Neural cell (in vitro differentiated cells): ENCODE data around the gene SMAD9. TPM values are rescaled to one million over a fixed set of nuclear protein-coding genes. Genes with fewer than 3 reads are reported as not detected.
A peak's percentile ranks its signal among the peaks of the same experiment; 100 is the strongest.

Experiments
- H2AFZ ChIP-seq: fragments of 200-600, 300-800 bp; sonication (generic), shearing (Covaris generic); 2 replicates; pipeline ENCODE4 v1.6.0; 2014; ENCODE audit warnings: low read depth, mild to moderate bottlenecking, antibody characterized with exemption, low read length, moderate library complexity
- H3F3A ChIP-seq: fragments of 200-600 bp; shearing (Covaris generic); 2 replicates; pipeline ENCODE4 v1.6.1; 2016; ENCODE audit warnings: mild to moderate bottlenecking, moderate library complexity, mixed read lengths, antibody characterized with exemption, low read length; ENCODE audit not compliant: insufficient read depth, poor library complexity, severe bottlenecking
- H3K27ac ChIP-seq: fragments of 200-600, 300-800 bp; sonication (generic), shearing (Covaris generic); 2 replicates; pipeline ENCODE4 v1.5.1; 2014; ENCODE audit warnings: mild to moderate bottlenecking, low read length, moderate library complexity
- H3K27me3 ChIP-seq: fragments of 300-800, 200-600 bp; sonication (generic), shearing (Covaris generic); 2 replicates; pipeline ENCODE4 v1.6.0; 2014; ENCODE audit warnings: mild to moderate bottlenecking, low read depth, low read length, moderate library complexity; ENCODE audit not compliant: insufficient read depth
- H3K36me3 ChIP-seq: fragments of 300-800, 200-600 bp; sonication (generic), shearing (Covaris generic); 2 replicates; pipeline ENCODE4 v1.5.1; 2014; ENCODE audit warnings: mild to moderate bottlenecking, antibody characterized with exemption, low read length, moderate library complexity; ENCODE audit not compliant: insufficient read depth
- H3K4me2 ChIP-seq: fragments of 300-800, 200-600 bp; sonication (generic), shearing (Covaris generic); 2 replicates; pipeline ENCODE4 v1.6.0; 2014; ENCODE audit warnings: mild to moderate bottlenecking, low read length
- H3K4me3 ChIP-seq: fragments of 300-800, 200-600 bp; sonication (generic), shearing (Covaris generic); 2 replicates; pipeline ENCODE4 v1.5.1; 2014; ENCODE audit warnings: mild to moderate bottlenecking, low read length, moderate library complexity
- H3K79me2 ChIP-seq: fragments of 200-600 bp; shearing (Covaris generic); replicated peaks from 2 replicates; pipeline ENCODE4 v1.6.0; 2014; ENCODE audit warnings: mild to moderate bottlenecking, low read length, moderate library complexity; ENCODE audit not compliant: insufficient read depth
- H3K9ac ChIP-seq: fragments of 300-800, 200-600 bp; sonication (generic), shearing (Covaris generic); 2 replicates; pipeline ENCODE4 v1.6.1; 2016; ENCODE audit warnings: mild to moderate bottlenecking, low read length, mixed read lengths
- H3K9me2 ChIP-seq: fragments of 200-600 bp; shearing (Covaris generic); 2 replicates; pipeline ENCODE4 v1.6.1; 2016; ENCODE audit warnings: mild to moderate bottlenecking, low read length, mixed read lengths; ENCODE audit not compliant: insufficient read depth
- H3K9me3 ChIP-seq: fragments of 200-600, 300-800 bp; sonication (generic), shearing (Covaris generic); 2 replicates; pipeline ENCODE4 v1.6.1; 2016; ENCODE audit warnings: mild to moderate bottlenecking, mixed run types, low read length, moderate library complexity, mixed read lengths
- H4K20me1 ChIP-seq: fragments of 200-600 bp; shearing (Covaris generic); 2 replicates; pipeline ENCODE4 v1.6.1; 2016; ENCODE audit warnings: mild to moderate bottlenecking, mixed run types; ENCODE audit not compliant: insufficient read depth
- CTCF ChIP-seq: fragments of 450-650 bp; IDR thresholded peaks from 2 replicates; pipeline ENCODE4 v1.5.1; 2014; ENCODE audit warnings: antibody characterized with exemption, mild to moderate bottlenecking, moderate library complexity; ENCODE audit not compliant: poor library complexity, severe bottlenecking
- EP300 ChIP-seq: fragments of 450-650 bp; conservative IDR thresholded peaks from 2 replicates; pipeline ENCODE4 v1.6.1; 2014; ENCODE audit warnings: antibody characterized with exemption, mild to moderate bottlenecking, moderate library complexity; ENCODE audit not compliant: poor library complexity, severe bottlenecking
- EZH2 ChIP-seq: fragments of 200-600, 300-800 bp; shearing (Covaris generic), sonication (generic); IDR thresholded peaks from 2 replicates; pipeline ENCODE4 v1.6.1; 2014; ENCODE audit warnings: antibody characterized with exemption, low read length, borderline replicate concordance, mild to moderate bottlenecking; ENCODE audit not compliant: insufficient read depth, poor library complexity, severe bottlenecking
- MXI1 ChIP-seq: fragments of 450-650 bp; conservative IDR thresholded peaks from 2 replicates; pipeline ENCODE4 v1.6.1; 2014; ENCODE audit warnings: antibody characterized with exemption, mild to moderate bottlenecking; ENCODE audit not compliant: poor library complexity, severe bottlenecking
- POLR2AphosphoS5 ChIP-seq: IDR thresholded peaks from 2 replicates; pipeline ENCODE4 v1.6.1; 2012
- RAD21 ChIP-seq: fragments of 450-650 bp; conservative IDR thresholded peaks from 2 replicates; pipeline ENCODE4 v1.6.1; 2014; ENCODE audit warnings: antibody characterized with exemption, mild to moderate bottlenecking, moderate library complexity
- REST ChIP-seq: IDR thresholded peaks from 2 replicates; pipeline ENCODE4 v1.6.1; 2012; ENCODE audit warnings: borderline replicate concordance
- SMC3 ChIP-seq: fragments of 450-650 bp; conservative IDR thresholded peaks from 2 replicates; pipeline ENCODE4 v1.6.1; 2014; ENCODE audit warnings: antibody characterized with exemption, mild to moderate bottlenecking, moderate library complexity; ENCODE audit not compliant: poor library complexity
- TAF1 ChIP-seq: IDR thresholded peaks from 2 replicates; pipeline ENCODE4 v1.6.1; 2012; ENCODE audit warnings: low read depth
- polyA plus RNA-seq: library from polyadenylated mRNA; depleted of rRNA; stranded (reverse); fragments of >200 nt; gene quantifications from 2 replicates; pipeline ENCODE4 v1.2.3, GENCODE V29; 2014

The SMAD9 gene
- polyA plus RNA-seq, 1 donor from 2014 or later: 2.5 TPM

DNA sequence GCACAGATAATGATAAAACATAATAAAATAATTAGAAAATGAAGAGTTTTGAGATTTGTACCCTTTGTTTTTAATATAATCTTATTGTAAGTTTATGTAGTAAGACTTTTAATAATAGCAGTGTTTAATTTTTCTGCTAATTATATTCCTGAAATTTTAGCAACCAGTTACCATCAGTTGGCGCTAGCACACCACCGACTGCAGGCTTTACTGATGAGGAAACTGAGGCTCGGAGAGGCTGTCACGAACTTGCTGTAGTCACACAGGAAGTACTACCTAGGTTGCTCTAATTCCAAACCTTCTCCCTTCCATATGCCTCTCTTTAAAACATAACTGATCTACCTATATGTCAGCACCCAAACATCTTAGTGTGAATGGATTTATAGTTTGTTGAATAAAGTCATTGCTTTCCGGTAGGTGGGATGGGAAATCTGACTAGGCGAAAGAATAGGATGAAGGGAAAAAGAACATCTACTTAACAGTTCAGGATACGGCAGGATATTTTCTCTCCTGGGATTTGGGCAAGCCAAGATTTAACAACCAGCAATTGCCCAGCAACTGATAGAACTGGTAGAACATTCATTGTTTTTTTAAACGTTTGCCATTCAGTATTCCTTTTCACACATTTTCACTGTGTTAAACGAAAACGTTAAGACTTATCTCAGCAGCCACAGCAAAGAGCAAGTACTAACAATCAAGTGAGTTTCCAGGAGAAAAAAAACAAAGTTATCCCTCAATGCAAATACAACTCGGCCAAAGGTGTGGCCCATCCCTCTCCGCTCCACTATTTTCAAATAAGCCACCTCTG lies 101.8 kb downstream of the SMAD9 start:
- H2AFZ ChIP-seq: peak overlapping the region; percentile 41
- no peaks in the 10 kb centered on the region for H4K20me1 ChIP-seq
- peaks cover 7% of the 10 kb centered on the region for H3K36me3 ChIP-seq
- H3K9me3 ChIP-seq: no peaks in the 10 kb centered on the region
- H3K27me3 ChIP-seq: no peaks in the 10 kb centered on the region
- no peaks in the 10 kb centered on the region for H3F3A ChIP-seq
- H3K4me2 ChIP-seq: peak overlapping the region; percentile 83
- TF ChIP-seq RAD21 (no peak), POLR2AphosphoS5 (no peak), REST (no peak), TAF1 (no peak), EP300 (no peak), EZH2 (no peak), MXI1 (no peak), CTCF (no peak)
- peaks cover 32% of the 10 kb centered on the region for H3K79me2 ChIP-seq
- peak overlapping the region; percentile 86 for H3K9ac ChIP-seq
- H3K27ac ChIP-seq: peak overlapping the region; percentile 79
- H3K9me2 ChIP-seq: no peaks in the 10 kb centered on the region
- H3K4me3 ChIP-seq: peak overlapping the region; percentile 85

- no peak overlapping the region for H3K4me2 ChIP-seq
- H2AFZ ChIP-seq: no peak overlapping the region
- H3K27ac ChIP-seq: no peak overlapping the region
- no peaks in the 10 kb centered on the region for H3F3A ChIP-seq
- peaks cover 4% of the 10 kb centered on the region for H3K79me2 ChIP-seq
- no peaks in the 10 kb centered on the region for H3K36me3 ChIP-seq
- no peak overlapping the region for H3K4me3 ChIP-seq
- H3K9ac ChIP-seq: no peak overlapping the region
- H3K9me2 ChIP-seq: no peaks in the 10 kb centered on the region
- no peaks in the 10 kb centered on the region for H4K20me1 ChIP-seq
- no peaks in the 10 kb centered on the region for H3K27me3 ChIP-seq
- no peaks in the 10 kb centered on the region for H3K9me3 ChIP-seq
- TF ChIP-seq POLR2AphosphoS5: no peak
- TF ChIP-seq EP300: no peak
- no peak for TF ChIP-seq REST
- no peak for TF ChIP-seq EZH2
- TF ChIP-seq RAD21: no peak
- peak; percentile 27 for TF ChIP-seq CTCF
- no peak for TF ChIP-seq MXI1
- TF ChIP-seq SMC3: no peak
- no peak for TF ChIP-seq TAF1
These were observed 105.0 kb downstream of the SMAD9 start for GRCh38 chr13:36815062-36815461.
